Fibroblast of pulmonary artery (primary cell): ENCODE data around the gene PRRC1.
A peak's percentile ranks its signal among the peaks of the same experiment; 100 is the strongest.

ENCODE experiments used
- DNase-seq: peaks from one replicate; pipeline ENCODE4 v3.0.0-alpha.2; 2010; ENCODE audit warnings: low read depth
- H3K4me3 ChIP-seq: replicated peaks from 2 replicates; pipeline ENCODE4 v1.5.1; 2011; ENCODE audit warnings: low read depth, mild to moderate bottlenecking, control low read depth, low read length, moderate library complexity
- CTCF ChIP-seq: IDR thresholded peaks from 2 replicates; pipeline ENCODE4 v1.5.1; 2011; ENCODE audit warnings: mild to moderate bottlenecking, control low read depth, low read length, inconsistent platforms; ENCODE audit errors: missing control alignments

Gene PRRC1

GRCh38 chr5:127561254-127561653 is 43.8 kb downstream of the PRRC1 start:
- DNase-seq = peak; percentile 45
- TF ChIP-seq CTCF = no peak
- H3K4me3 ChIP-seq = no peak overlapping the region

- no peak overlapping the region for H3K4me3 ChIP-seq
- peak; percentile 36 for TF ChIP-seq CTCF
- DNase-seq = peak; percentile 31
Measured at GRCh38 chr5:127562252-127562651, 44.8 kb downstream of the PRRC1 start.

- no peak for TF ChIP-seq CTCF
- no peak overlapping the region for H3K4me3 ChIP-seq
- DNase-seq = no peak
Measured at GRCh38 chr5:127563136-127563535, 45.7 kb downstream of the PRRC1 start.

GRCh38 chr5:127564002-127564769 is 46.7 kb downstream of the PRRC1 start:
- TF ChIP-seq CTCF = peak; percentile 77

GRCh38 chr5:127565586-127566270 is 48.3 kb downstream of the PRRC1 start:
- no peak overlapping the region for H3K4me3 ChIP-seq
- TF ChIP-seq CTCF = no peak

More at GRCh38 chr5:127564002-127564769, 46.7 kb downstream of the PRRC1 start:
- H3K4me3 ChIP-seq = no peak overlapping the region
- DNase-seq = peak; percentile 80

GRCh38 chr5:127567026-127567768 is 49.8 kb downstream of the PRRC1 start:
- H3K4me3 ChIP-seq = no peak overlapping the region
- TF ChIP-seq CTCF = no peak
- no peak for DNase-seq

More at GRCh38 chr5:127565586-127566270, 48.3 kb downstream of the PRRC1 start:
- no peak for DNase-seq
